WTC11 (cell line): ENCODE measurements around the gene SH3GL2. TPM values are rescaled to one million over a fixed set of nuclear protein-coding genes. Genes with fewer than 3 reads are reported as not detected.

Experiments
- ATAC-seq: fragments of 200-7000 bp; cut with Tn5 transposase; 2 replicates; pipeline ENCODE4 v1.10.0; 2021; ENCODE audit warnings: mild to moderate bottlenecking, moderate library complexity
- CTCF ChIA-PET: fragments of 300-600 bp; sonication (Branson Sonifier 250); formaldehyde crosslinking; loops from one replicate; lab custom pipeline; 2021; ENCODE audit warnings: antibody characterized with exemption; lab: Charles Lee
- POLR2A ChIA-PET: fragments of 350-600 bp; sonication (Branson Sonifier 250); formaldehyde crosslinking; loops from one replicate; lab custom pipeline; 2021; ENCODE audit warnings: antibody characterized with exemption; lab: Charles Lee
- DNase-seq: peaks from one replicate; pipeline ENCODE4 v3.0.0; 2021; ENCODE audit warnings: low spot score
- H3K27ac Mint-ChIP-seq: 2 replicates; pipeline ENCODE4 v1.8.0; 2021; ENCODE audit warnings: mixed read lengths
- H3K27me3 Mint-ChIP-seq: 2 replicates; pipeline ENCODE4 v1.8.0; 2021; ENCODE audit warnings: low read depth, mild to moderate bottlenecking, moderate library complexity, mixed read lengths
- H3K36me3 Mint-ChIP-seq: 2 replicates; pipeline ENCODE4 v1.8.0; 2021; ENCODE audit warnings: mixed read lengths
- H3K4me1 Mint-ChIP-seq: 2 replicates; pipeline ENCODE4 v1.8.0; 2022; ENCODE audit warnings: mixed read lengths
- H3K4me3 Mint-ChIP-seq: 2 replicates; pipeline ENCODE4 v1.8.0; 2021; ENCODE audit warnings: mild to moderate bottlenecking, moderate library complexity, mixed read lengths
- H3K9me3 Mint-ChIP-seq: 2 replicates; pipeline ENCODE4 v1.8.0; 2021; ENCODE audit warnings: mixed read lengths
- ATF1 ChIP-seq: sonication (generic); formaldehyde crosslinking; IDR thresholded peaks from 2 replicates; pipeline ENCODE4 v1.8.1; 2023; ENCODE audit warnings: mild to moderate bottlenecking, moderate library complexity, missing genetic modification reagents
- CREM ChIP-seq: sonication (generic); formaldehyde crosslinking; IDR thresholded peaks from 2 replicates; pipeline ENCODE4 v1.8.1; 2022; ENCODE audit warnings: mild to moderate bottlenecking, missing genetic modification reagents, moderate library complexity
- ETV6 ChIP-seq: sonication (generic); formaldehyde crosslinking; IDR thresholded peaks from 2 replicates; pipeline ENCODE4 v1.8.1; 2022; ENCODE audit warnings: mild to moderate bottlenecking, missing genetic modification reagents
- FOXJ3 ChIP-seq: sonication (generic); formaldehyde crosslinking; IDR thresholded peaks from 2 replicates; pipeline ENCODE4 v1.9.0; 2021; ENCODE audit warnings: missing genetic modification reagents, mild to moderate bottlenecking, borderline replicate concordance
- FOXK1 ChIP-seq: sonication (generic); formaldehyde crosslinking; IDR thresholded peaks from 2 replicates; pipeline ENCODE4 v1.8.0; 2022; ENCODE audit warnings: mild to moderate bottlenecking, moderate library complexity, missing genetic modification reagents
- HMGA2 ChIP-seq: fragments of 250-450 bp; sonication (Bioruptor Pico); IDR thresholded peaks from 2 replicates; pipeline ENCODE4 v1.4.0; 2021; ENCODE audit warnings: mild to moderate bottlenecking, moderate library complexity
- NR3C1 ChIP-seq: sonication (generic); formaldehyde crosslinking; conservative IDR thresholded peaks from 2 replicates; pipeline ENCODE4 v1.8.1; 2023; ENCODE audit warnings: low read depth, mild to moderate bottlenecking, missing genetic modification reagents
- RORB ChIP-seq: fragments of 250-450 bp; sonication (Bioruptor Pico); IDR thresholded peaks from 2 replicates; pipeline ENCODE4 v1.9.0; 2021; ENCODE audit warnings: mild to moderate bottlenecking
- SP1 ChIP-seq: sonication (generic); formaldehyde crosslinking; conservative IDR thresholded peaks from 2 replicates; pipeline ENCODE4 v1.8.1; 2022; ENCODE audit warnings: missing genetic modification reagents
- TEAD1 ChIP-seq: sonication (generic); formaldehyde crosslinking; IDR thresholded peaks from 2 replicates; pipeline ENCODE4 v1.8.0; 2022; ENCODE audit warnings: mild to moderate bottlenecking, missing genetic modification reagents
- TP53 ChIP-seq: sonication (generic); formaldehyde crosslinking; IDR thresholded peaks from 2 replicates; pipeline ENCODE4 v1.8.1; 2023; ENCODE audit warnings: mild to moderate bottlenecking, missing genetic modification reagents
- ZNF263 ChIP-seq: sonication (generic); formaldehyde crosslinking; IDR thresholded peaks from 2 replicates; pipeline ENCODE4 v1.8.1; 2022; ENCODE audit warnings: low read depth, mild to moderate bottlenecking, moderate library complexity, missing genetic modification reagents
- ZNF416 ChIP-seq: fragments of 250-450 bp; sonication (Bioruptor Pico); IDR thresholded peaks from 2 replicates; pipeline ENCODE4 v1.9.0; 2021; ENCODE audit warnings: mild to moderate bottlenecking, inconsistent platforms
- ZNF671 ChIP-seq: fragments of 250-450 bp; sonication (Bioruptor Pico); IDR thresholded peaks from 2 replicates; pipeline ENCODE4 v1.8.0; 2021; ENCODE audit warnings: mild to moderate bottlenecking
- total RNA-seq: library from RNA; stranded (reverse); gene quantifications from 3 replicates; pipeline ENCODE4 v1.2.3, GENCODE V29; 2021
- TF ChIP-seq, protein P1 (sequence below): fragments of 250-450 bp; sonication (Bioruptor Pico); IDR thresholded peaks from 2 replicates; pipeline ENCODE4 v1.9.0; 2021; ENCODE audit warnings: mild to moderate bottlenecking, borderline replicate concordance
- TF ChIP-seq, protein P2 (sequence below): sonication (generic); formaldehyde crosslinking; IDR thresholded peaks from 2 replicates; pipeline ENCODE4 v1.8.0; 2022; ENCODE audit warnings: mild to moderate bottlenecking, missing genetic modification reagents
- TF ChIP-seq, protein P3 (sequence below): sonication (generic); formaldehyde crosslinking; IDR thresholded peaks from 2 replicates; pipeline ENCODE4 v1.8.0; 2022; ENCODE audit warnings: mild to moderate bottlenecking, missing genetic modification reagents
- TF ChIP-seq, protein P4 (sequence below): fragments of 250-450 bp; sonication (Bioruptor Pico); IDR thresholded peaks from 2 replicates; pipeline ENCODE4 v1.8.0; 2021; ENCODE audit warnings: mild to moderate bottlenecking
- TF ChIP-seq, protein P5 (sequence below): sonication (generic); formaldehyde crosslinking; IDR thresholded peaks from 2 replicates; pipeline ENCODE4 v1.8.1; 2022; ENCODE audit warnings: missing genetic modification reagents, borderline replicate concordance
- TF ChIP-seq, protein P6 (sequence below): fragments of 200-600 bp; IDR thresholded peaks from 2 replicates; pipeline ENCODE4 v1.8.0; 2022; ENCODE audit warnings: antibody characterized with exemption
- TF ChIP-seq, protein P7 (sequence below): sonication (generic); formaldehyde crosslinking; IDR thresholded peaks from 2 replicates; pipeline ENCODE4 v1.8.1; 2023; ENCODE audit warnings: mild to moderate bottlenecking, missing genetic modification reagents
- TF ChIP-seq, protein P8 (sequence below): sonication (generic); formaldehyde crosslinking; IDR thresholded peaks from 2 replicates; pipeline ENCODE4 v1.8.0; 2022; ENCODE audit warnings: mild to moderate bottlenecking, missing genetic modification reagents
- TF ChIP-seq, protein P9 (sequence below): sonication (generic); formaldehyde crosslinking; IDR thresholded peaks from 2 replicates; pipeline ENCODE4 v1.8.1; 2022; ENCODE audit warnings: mild to moderate bottlenecking, moderate library complexity, missing genetic modification reagents

Gene SH3GL2
- total RNA-seq, 1 experiment from 2014 or later = 4.2 TPM

DNA sequence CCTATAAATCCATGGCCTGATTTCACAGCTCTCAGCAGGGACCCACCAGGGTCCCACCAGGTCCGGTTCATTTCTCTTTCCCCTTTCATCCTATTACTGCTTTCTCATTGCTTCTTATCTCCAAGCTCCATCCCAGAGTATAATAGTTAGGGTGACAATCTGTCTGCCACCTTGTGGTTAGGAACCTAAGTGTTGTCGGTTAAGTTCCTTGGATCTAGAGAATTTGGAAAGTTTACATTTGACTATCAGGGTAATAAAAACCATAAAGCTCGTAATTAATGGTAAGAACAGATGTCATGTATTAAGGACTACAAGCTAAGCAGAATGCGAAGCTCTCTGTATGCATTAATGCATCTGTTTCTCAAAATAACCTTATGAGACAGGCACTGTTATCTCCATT lies 259.1 kb downstream of the SH3GL2 start (continued):
- TF ChIP-seq, protein P1, sequence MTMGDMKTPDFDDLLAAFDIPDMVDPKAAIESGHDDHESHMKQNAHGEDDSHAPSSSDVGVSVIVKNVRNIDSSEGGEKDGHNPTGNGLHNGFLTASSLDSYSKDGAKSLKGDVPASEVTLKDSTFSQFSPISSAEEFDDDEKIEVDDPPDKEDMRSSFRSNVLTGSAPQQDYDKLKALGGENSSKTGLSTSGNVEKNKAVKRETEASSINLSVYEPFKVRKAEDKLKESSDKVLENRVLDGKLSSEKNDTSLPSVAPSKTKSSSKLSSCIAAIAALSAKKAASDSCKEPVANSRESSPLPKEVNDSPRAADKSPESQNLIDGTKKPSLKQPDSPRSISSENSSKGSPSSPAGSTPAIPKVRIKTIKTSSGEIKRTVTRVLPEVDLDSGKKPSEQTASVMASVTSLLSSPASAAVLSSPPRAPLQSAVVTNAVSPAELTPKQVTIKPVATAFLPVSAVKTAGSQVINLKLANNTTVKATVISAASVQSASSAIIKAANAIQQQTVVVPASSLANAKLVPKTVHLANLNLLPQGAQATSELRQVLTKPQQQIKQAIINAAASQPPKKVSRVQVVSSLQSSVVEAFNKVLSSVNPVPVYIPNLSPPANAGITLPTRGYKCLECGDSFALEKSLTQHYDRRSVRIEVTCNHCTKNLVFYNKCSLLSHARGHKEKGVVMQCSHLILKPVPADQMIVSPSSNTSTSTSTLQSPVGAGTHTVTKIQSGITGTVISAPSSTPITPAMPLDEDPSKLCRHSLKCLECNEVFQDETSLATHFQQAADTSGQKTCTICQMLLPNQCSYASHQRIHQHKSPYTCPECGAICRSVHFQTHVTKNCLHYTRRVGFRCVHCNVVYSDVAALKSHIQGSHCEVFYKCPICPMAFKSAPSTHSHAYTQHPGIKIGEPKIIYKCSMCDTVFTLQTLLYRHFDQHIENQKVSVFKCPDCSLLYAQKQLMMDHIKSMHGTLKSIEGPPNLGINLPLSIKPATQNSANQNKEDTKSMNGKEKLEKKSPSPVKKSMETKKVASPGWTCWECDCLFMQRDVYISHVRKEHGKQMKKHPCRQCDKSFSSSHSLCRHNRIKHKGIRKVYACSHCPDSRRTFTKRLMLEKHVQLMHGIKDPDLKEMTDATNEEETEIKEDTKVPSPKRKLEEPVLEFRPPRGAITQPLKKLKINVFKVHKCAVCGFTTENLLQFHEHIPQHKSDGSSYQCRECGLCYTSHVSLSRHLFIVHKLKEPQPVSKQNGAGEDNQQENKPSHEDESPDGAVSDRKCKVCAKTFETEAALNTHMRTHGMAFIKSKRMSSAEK = no peak
- TF ChIP-seq, protein P2, sequence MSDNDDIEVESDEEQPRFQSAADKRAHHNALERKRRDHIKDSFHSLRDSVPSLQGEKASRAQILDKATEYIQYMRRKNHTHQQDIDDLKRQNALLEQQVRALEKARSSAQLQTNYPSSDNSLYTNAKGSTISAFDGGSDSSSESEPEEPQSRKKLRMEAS (CRISPR knock-in tag) = no peak
- TF ChIP-seq TEAD1 (CRISPR knock-in tag) = no peak
- TF ChIP-seq, protein P3, sequence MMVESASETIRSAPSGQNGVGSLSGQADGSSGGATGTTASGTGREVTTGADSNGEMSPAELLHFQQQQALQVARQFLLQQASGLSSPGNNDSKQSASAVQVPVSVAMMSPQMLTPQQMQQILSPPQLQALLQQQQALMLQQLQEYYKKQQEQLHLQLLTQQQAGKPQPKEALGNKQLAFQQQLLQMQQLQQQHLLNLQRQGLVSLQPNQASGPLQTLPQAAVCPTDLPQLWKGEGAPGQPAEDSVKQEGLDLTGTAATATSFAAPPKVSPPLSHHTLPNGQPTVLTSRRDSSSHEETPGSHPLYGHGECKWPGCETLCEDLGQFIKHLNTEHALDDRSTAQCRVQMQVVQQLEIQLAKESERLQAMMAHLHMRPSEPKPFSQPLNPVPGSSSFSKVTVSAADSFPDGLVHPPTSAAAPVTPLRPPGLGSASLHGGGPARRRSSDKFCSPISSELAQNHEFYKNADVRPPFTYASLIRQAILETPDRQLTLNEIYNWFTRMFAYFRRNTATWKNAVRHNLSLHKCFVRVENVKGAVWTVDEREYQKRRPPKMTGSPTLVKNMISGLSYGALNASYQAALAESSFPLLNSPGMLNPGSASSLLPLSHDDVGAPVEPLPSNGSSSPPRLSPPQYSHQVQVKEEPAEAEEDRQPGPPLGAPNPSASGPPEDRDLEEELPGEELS (CRISPR knock-in tag) = no peak
- TF ChIP-seq ETV6 (CRISPR knock-in tag) = no peak
- TF ChIP-seq, all 79 proteins: peak for 0

DNA sequence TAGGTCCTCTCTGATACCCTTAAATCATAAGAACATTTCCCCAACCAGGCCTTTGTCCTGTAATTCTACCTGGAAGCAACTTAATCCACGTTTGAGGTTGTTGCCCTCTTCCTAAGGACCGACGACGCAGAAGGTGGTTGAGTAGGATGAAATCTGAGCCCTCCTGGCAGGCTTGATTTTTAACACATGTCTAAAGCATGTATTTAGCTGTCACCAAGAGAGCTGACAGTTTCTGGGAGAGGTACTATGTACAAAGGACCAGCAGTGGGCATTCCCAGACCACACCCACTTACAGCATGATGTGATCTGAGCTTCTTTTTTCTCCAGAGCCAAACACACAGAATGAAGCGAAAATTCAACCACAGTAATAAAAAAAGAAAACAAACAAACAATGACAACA lies 260.9 kb downstream of the SH3GL2 start:
- Mint-ChIP-seq H3K9me3 (peaks cover 20% of the 10 kb centered on the region), H3K4me3 (no peak overlapping the region)
- ChIA-PET CTCF (interaction anchor here (0.7 to 1.4 kb wide), 4 partner anchors 28 to 373 kb away, joined by 3 to 5 read pairs (median 4); no protein-coding TSS in a partner anchor), POLR2A (no interaction called here)
- no peak for DNase-seq
- TF ChIP-seq TP53 (CRISPR knock-in tag) (no peak), CREM (CRISPR knock-in tag) (no peak), ATF1 (CRISPR knock-in tag) (no peak), FOXJ3 (CRISPR knock-in tag) (no peak), ZNF671 (CRISPR knock-in tag) (no peak), NR3C1 (CRISPR knock-in tag) (no peak), ZNF416 (CRISPR knock-in tag) (no peak), RORB (CRISPR knock-in tag) (no peak), SP1 (CRISPR knock-in tag) (no peak), FOXK1 (CRISPR knock-in tag) (no peak), HMGA2 (CRISPR knock-in tag) (no peak), ZNF263 (CRISPR knock-in tag) (no peak)
- TF ChIP-seq, protein P4, sequence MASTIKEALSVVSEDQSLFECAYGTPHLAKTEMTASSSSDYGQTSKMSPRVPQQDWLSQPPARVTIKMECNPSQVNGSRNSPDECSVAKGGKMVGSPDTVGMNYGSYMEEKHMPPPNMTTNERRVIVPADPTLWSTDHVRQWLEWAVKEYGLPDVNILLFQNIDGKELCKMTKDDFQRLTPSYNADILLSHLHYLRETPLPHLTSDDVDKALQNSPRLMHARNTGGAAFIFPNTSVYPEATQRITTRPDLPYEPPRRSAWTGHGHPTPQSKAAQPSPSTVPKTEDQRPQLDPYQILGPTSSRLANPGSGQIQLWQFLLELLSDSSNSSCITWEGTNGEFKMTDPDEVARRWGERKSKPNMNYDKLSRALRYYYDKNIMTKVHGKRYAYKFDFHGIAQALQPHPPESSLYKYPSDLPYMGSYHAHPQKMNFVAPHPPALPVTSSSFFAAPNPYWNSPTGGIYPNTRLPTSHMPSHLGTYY (CRISPR knock-in tag) = no peak
- TF ChIP-seq, protein P5, sequence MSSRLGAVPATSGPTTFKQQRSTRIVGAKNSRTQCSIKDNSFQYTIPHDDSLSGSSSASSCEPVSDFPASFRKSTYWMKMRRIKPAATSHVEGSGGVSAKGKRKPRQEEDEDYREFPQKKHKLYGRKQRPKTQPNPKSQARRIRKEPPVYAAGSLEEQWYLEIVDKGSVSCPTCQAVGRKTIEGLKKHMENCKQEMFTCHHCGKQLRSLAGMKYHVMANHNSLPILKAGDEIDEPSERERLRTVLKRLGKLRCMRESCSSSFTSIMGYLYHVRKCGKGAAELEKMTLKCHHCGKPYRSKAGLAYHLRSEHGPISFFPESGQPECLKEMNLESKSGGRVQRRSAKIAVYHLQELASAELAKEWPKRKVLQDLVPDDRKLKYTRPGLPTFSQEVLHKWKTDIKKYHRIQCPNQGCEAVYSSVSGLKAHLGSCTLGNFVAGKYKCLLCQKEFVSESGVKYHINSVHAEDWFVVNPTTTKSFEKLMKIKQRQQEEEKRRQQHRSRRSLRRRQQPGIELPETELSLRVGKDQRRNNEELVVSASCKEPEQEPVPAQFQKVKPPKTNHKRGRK (CRISPR knock-in tag) = no peak
- TF ChIP-seq, protein P6, sequence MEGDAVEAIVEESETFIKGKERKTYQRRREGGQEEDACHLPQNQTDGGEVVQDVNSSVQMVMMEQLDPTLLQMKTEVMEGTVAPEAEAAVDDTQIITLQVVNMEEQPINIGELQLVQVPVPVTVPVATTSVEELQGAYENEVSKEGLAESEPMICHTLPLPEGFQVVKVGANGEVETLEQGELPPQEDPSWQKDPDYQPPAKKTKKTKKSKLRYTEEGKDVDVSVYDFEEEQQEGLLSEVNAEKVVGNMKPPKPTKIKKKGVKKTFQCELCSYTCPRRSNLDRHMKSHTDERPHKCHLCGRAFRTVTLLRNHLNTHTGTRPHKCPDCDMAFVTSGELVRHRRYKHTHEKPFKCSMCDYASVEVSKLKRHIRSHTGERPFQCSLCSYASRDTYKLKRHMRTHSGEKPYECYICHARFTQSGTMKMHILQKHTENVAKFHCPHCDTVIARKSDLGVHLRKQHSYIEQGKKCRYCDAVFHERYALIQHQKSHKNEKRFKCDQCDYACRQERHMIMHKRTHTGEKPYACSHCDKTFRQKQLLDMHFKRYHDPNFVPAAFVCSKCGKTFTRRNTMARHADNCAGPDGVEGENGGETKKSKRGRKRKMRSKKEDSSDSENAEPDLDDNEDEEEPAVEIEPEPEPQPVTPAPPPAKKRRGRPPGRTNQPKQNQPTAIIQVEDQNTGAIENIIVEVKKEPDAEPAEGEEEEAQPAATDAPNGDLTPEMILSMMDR = no peak
- TF ChIP-seq, protein P7, sequence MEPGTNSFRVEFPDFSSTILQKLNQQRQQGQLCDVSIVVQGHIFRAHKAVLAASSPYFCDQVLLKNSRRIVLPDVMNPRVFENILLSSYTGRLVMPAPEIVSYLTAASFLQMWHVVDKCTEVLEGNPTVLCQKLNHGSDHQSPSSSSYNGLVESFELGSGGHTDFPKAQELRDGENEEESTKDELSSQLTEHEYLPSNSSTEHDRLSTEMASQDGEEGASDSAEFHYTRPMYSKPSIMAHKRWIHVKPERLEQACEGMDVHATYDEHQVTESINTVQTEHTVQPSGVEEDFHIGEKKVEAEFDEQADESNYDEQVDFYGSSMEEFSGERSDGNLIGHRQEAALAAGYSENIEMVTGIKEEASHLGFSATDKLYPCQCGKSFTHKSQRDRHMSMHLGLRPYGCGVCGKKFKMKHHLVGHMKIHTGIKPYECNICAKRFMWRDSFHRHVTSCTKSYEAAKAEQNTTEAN = no peak
- TF ChIP-seq, protein P8, sequence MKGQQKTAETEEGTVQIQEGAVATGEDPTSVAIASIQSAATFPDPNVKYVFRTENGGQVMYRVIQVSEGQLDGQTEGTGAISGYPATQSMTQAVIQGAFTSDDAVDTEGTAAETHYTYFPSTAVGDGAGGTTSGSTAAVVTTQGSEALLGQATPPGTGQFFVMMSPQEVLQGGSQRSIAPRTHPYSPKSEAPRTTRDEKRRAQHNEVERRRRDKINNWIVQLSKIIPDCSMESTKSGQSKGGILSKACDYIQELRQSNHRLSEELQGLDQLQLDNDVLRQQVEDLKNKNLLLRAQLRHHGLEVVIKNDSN (CRISPR knock-in tag) = no peak
- TF ChIP-seq, protein P9, sequence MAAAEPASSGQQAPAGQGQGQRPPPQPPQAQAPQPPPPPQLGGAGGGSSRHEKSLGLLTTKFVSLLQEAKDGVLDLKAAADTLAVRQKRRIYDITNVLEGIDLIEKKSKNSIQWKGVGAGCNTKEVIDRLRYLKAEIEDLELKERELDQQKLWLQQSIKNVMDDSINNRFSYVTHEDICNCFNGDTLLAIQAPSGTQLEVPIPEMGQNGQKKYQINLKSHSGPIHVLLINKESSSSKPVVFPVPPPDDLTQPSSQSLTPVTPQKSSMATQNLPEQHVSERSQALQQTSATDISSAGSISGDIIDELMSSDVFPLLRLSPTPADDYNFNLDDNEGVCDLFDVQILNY (CRISPR knock-in tag) = no peak
- TF ChIP-seq, all 79 proteins: peak for 0
- H3K27me3 Mint-ChIP-seq = peaks cover 3% of the 10 kb centered on the region
- no peak overlapping the region for H3K27ac Mint-ChIP-seq
- peaks cover 9% of the 10 kb centered on the region for H3K4me1 Mint-ChIP-seq
- no peak for ATAC-seq
- peaks cover 10% of the 10 kb centered on the region for H3K36me3 Mint-ChIP-seq
